Measurements from ENCODE around the gene HECTD3.

The HECTD3 gene

GRCh38 chr1:44995467-44996238 is 15.5 kb downstream of the HECTD3 start:
- no peaks in the 10 kb centered on the region for H3K27me3 ChIP-seq (ENCODE audit: insufficient read depth, poor library complexity, severe bottlenecking)
- no peak for DNase-seq (ENCODE audit: low read depth in 1 of 2, low spot score in 1 of 2)
- TF ChIP-seq GABPA (IDR thresholded peaks at IDR 0.05; ENCODE audit: low read depth) (no peak), POLR2AphosphoS5 (IDR thresholded peaks at IDR 0.05; ENCODE audit: low read depth) (no peak), SPI1 (IDR thresholded peaks at IDR 0.05; ENCODE audit: borderline replicate concordance, low read depth) (no peak), CTCF (IDR thresholded peaks at IDR 0.05; ENCODE audit: insufficient read depth, low read length) (no peak), REST (IDR thresholded peaks at IDR 0.05; ENCODE audit: insufficient replicate concordance, low read depth) (no peak)

GRCh38 chr1:44994309-44994898 is 16.7 kb downstream of the HECTD3 start:
- H3K4me3 ChIP-seq (replicated peaks; ENCODE audit: insufficient read depth, low read length), result no peak overlapping the region

More at GRCh38 chr1:44995467-44996238, 15.5 kb downstream of the HECTD3 start:
- H3K4me3 ChIP-seq (replicated peaks; ENCODE audit: insufficient read depth, low read length), result no peak overlapping the region
- no peak overlapping the region for H3K27ac ChIP-seq (replicated peaks)

GRCh38 chr1:44988531-44989156 is 22.5 kb downstream of the HECTD3 start:
- TF ChIP-seq SPI1 (IDR thresholded peaks at IDR 0.05; ENCODE audit: borderline replicate concordance, low read depth) (no peak), CTCF (IDR thresholded peaks at IDR 0.05; ENCODE audit: insufficient read depth, low read length) (no peak), GABPA (IDR thresholded peaks at IDR 0.05; ENCODE audit: low read depth) (no peak), REST (IDR thresholded peaks at IDR 0.05; ENCODE audit: insufficient replicate concordance, low read depth) (no peak), POLR2AphosphoS5 (IDR thresholded peaks at IDR 0.05; ENCODE audit: low read depth) (no peak)
- no peaks in the 10 kb centered on the region for H3K27me3 ChIP-seq (ENCODE audit: insufficient read depth, poor library complexity, severe bottlenecking)
- no peak for DNase-seq (ENCODE audit: low read depth in 1 of 2, low spot score in 1 of 2)
- H3K27ac ChIP-seq (replicated peaks), result no peak overlapping the region
- H3K4me3 ChIP-seq (replicated peaks; ENCODE audit: insufficient read depth, low read length), result no peak overlapping the region

More at GRCh38 chr1:44994309-44994898, 16.7 kb downstream of the HECTD3 start:
- Histone ChIP-seq H3K27me3 (ENCODE audit: insufficient read depth, poor library complexity, severe bottlenecking) (no peaks in the 10 kb centered on the region), H3K27ac (replicated peaks) (no peak overlapping the region)
- TF ChIP-seq SPI1 (IDR thresholded peaks at IDR 0.05; ENCODE audit: borderline replicate concordance, low read depth) (no peak), REST (IDR thresholded peaks at IDR 0.05; ENCODE audit: insufficient replicate concordance, low read depth) (no peak), GABPA (IDR thresholded peaks at IDR 0.05; ENCODE audit: low read depth) (no peak)
- no peak for DNase-seq (ENCODE audit: low read depth in 1 of 2, low spot score in 1 of 2)
